GM19467 (cell line): ENCODE data around the gene TWIST2.

Experiments
- ATAC-seq: cut with Tn5 transposase; IDR thresholded peaks from one replicate; pipeline ENCODE4 v1.9.1; 2021; ENCODE audit warnings: mild to moderate bottlenecking, moderate library complexity; ENCODE audit not compliant: unreplicated experiment

The TWIST2 gene

DNA sequence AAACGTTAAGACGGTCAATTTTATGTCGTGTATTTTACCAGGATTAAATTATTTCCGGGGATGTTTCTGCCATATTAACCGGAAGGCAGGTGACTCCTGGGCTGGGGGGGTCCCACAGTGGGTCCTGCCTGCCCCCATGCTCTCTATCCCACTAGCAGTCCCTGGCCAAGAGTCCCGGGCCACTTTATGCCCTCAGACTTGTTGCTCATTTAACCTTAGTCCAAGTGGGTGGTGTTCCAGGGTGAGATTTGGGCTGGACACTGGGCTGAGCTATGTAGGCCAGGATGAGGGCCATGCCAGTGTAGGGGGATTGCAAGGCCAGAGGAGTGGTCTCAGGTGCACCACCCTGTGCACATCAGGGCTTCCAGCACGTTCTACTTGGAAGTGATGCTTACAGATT lies 24.1 kb downstream of the TWIST2 start:
- ATAC-seq: no peak

DNA sequence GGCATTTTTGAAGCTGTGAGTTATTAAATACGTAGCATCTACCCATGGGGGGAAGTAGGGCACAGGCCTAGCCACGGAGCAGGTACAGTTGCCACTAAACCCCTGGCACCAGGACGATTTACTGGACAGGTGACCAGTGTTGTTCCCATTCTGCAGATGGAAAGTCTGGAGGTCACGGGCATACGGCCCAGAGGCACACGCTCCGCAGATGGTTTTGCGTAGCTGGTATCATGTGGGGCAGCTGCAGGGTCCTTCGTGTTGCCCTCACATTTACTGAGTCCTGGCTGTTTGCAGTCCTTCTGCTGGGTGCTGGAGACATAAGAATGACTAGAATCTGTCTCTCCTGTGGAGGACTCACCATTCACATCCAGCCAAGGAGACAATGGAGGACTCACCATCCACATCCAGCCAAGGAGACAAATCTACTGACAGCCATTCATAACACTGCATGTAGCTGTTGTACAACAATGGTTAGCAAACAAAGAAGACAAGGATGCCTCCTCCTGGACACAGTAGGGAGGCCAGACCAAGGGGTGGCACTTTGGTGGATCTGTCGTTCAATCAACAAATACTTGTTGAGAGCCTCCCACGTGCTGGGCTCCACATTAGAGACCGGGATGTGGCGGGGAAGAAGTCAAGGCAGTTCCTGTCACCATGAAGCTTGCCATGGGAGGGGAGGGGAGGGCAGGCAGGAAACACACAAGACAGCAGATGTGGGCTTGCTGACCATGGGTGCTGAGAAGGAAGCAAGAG lies 24.9 kb downstream of the TWIST2 start:
- no peak for ATAC-seq

DNA sequence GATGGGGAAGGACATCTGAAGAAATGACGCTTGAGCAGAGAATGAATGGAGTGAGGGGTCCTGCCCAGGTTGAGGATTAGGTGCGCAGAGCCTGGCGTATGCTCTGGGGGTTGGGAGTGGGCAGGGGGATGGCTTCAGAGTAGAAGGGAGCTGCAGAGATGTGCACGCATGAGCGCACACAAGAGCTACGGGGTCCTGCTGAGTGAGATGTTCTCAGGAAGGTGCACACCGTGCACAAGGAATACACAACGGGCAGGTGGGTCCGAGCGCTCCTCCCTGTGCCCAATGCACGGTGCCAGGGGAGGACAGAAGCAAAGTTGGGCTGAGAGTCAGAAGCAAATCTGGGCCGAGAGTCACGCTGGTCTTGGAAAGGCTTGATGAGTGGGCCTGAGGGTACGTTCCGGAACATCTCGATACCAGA lies 25.5 kb downstream of the TWIST2 start:
- no peak for ATAC-seq

DNA sequence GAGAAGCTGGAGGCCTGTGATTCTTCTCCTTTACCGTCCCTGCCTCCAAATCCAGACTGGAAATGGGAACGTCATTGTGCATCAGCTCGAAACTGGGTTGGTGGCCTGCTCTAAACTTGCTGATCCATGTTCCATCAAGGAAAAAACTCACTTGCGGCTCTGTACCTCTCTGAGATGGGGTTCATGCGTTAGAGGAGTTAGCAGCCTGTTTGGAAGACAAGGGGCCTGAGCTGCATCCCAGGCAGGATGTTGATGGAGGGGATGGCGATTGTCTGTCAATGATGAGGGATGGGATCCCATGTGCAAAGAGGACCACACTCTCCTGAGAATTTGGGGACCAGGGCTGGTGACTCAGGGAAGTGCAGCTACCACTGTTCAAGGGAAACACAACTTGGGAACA lies 26.0 kb downstream of the TWIST2 start:
- ATAC-seq: no peak

DNA sequence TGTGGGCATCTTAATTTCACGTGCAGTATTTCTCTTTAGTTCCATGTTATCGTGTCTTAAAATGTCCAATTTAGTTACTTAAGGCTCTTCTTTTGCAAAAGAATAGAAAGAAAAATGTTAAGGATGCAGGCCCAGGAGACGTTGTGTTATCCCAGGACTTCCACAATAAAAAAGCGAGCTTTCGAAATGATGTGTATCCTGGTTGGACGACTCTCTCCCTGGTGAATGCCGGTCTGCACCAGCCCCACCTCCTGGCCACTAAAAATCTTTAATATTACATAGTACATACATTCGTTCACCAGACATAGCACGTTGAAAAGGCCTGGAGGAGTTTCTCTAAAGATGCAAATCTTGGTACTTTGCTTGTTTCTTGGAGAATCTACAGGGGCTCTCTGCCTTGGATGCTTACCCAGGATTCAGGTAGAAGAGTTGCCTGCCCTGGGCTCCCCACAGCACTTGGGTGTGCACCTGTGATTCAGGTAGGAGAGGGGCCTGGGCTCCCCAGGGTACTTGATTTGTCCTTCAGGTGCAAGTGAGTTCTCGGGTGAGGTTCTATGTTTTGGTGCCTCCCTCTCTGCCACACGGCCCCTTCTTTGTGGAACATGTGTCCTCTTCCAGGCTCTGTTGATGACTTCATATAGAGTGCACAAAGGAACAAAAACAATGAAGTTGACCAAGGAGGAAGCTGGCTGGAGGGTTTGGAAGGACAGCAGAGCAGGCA lies 26.6 kb downstream of the TWIST2 start:
- no peak for ATAC-seq

DNA sequence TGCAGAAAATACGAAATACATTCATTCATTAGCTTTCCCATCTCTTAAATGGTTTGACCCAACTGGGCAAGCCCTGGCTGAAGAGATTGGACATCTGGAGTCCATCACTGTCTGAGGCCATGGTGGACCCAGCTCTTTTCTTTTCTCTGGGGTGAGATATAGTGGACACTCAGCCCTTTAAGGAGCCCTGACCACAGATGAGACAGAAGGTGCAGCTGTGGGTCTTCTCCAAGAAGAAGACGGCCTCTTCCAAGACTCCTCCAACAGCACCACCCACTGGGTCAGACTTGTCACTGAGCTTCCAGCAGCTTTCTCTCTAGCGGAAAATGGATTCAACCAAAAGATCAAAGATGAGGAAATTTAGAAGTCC lies 27.2 kb downstream of the TWIST2 start:
- ATAC-seq: no peak

DNA sequence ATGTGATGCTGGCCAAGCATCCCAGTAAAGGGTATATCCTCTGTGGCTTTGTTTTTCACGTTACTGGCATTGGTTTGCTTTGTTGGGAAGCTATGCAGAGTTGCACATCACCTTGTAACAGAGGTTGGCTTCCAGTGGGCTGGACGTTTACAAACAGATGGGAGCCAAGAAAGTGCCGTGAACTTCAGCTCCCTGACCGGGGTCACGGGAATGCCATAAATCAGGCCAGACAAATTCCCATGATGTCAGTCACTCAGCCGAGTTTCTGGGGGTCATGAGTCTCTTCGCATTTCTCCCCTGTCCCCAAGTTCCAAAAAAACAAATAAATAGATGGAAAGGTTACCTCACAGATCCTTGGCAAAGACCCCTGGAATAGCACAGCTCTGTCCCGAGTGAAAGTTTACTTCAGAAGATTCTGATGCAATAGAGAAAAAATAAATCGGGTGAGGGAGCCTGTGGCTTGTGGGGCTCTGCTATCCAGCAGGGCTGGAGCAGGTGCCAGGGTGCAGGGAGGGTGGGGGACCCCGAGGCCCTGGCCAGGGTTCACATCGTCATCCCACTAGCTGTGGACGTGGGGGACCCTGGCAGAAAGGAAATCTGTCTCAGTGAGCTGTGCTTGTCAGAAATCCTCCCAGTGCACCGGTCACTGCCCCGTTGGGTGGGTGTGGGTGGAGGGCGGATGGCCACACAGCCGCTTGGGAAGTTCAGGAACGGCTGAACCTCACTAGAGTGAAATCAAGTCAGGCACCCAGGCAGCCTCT lies 27.8 kb downstream of the TWIST2 start:
- ATAC-seq: no peak

DNA sequence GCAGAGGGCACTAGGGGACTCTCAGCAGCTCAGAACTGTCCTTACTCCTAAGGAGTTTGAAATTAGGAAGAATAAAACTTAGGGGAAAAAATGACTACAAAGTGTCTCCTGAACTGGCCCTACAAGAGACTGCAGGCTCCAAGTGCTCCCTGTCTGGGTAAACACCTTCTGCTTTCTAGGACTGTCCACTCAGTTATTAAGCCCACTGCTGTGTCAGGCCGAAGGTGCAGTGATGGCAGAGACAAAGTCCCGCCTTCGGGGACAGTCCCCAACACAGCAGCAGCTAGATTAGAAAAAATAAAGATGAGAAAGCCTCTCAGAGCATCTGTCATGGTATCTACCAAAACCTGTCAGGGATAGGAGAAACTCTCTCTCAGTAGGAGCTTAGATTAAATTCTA lies 28.3 kb downstream of the TWIST2 start:
- ATAC-seq: no peak

DNA sequence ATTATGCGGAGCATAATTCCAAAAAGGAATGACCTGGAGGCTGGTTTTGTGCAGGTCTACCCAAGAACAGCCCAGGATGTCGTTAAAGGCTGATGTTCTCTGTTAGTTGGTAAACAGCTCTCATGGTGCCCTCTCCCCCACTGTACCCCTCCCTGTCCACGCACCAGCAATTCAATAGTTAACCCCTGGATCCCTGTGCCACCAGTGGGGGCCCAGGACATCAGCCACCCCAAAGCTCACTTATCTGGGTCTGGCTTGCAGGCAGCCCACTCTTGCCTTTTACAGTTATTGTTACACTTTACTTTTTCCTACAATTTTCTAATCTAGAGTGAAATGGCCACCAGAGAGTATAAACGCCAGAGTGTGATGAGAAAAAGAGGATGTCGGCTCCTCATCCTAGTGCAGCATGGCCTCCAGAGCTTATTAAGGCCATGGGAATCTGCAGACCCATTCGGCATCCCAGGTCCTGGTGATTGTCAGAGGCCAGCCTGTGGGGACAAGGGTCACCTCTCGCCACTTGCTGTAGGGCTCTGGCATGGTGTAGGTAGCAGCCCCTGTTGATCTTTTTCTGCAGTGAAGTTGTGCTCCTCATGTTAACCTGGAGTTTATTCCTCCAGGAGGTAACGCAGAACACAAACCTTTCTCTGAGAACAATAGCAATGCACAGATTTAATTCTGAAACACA lies 30.3 kb downstream of the TWIST2 start:
- ATAC-seq: no peak

DNA sequence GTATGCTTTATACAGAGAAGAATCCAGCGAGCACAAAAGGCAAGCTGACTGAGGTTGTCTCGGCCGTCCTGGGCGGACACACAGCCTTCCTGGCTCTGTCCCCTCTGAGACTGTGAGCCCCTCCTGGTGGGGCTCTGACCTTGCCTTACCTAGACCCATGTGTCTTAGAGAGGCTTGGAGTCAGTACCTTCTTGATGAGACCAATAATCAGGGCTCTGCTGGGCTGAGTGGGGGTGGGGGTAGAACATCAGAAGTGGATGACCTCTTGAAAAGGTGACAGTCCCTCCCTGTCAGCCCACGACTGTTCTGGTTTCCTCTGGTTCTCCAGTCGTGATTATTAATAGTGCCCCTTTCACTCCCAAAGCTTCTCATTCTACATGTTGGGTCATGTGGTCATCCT lies 31.2 kb downstream of the TWIST2 start:
- ATAC-seq: no peak

DNA sequence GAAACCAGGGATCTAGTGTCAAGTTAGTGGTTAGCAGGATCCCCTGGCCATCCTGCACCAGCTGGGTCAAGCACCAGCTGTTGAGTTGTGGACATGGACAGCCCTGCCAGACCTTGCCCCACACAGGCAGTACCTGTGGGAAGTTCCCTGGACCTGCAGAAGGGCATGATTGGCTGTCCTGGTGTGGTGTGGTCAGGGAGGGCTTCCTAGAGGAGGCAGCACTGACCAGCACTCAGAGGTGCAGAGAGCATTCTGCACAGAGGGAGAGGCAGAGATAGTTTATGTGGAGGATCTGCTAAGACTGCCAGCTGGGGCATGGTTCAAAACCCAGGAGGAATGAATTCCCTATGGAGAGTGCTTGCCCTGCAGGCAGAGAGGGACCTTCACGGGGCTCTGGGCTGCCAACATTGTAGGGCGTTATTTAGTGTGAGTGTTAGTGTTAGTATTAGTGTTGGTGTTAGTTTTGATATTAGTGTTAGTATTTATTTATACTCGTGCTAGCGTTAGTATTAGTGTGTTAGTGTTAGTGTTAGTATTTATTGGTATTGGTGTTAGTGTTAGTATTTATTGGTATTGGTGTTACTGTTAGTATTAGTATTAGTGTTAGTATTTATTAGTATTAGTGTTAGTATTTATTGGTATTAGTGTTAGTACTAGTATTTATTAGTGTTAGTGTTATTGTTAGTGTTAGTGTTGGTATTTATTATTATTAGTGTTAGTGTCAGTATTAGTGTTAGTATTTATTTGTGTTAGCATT lies 31.9 kb downstream of the TWIST2 start:
- no peak for ATAC-seq

DNA sequence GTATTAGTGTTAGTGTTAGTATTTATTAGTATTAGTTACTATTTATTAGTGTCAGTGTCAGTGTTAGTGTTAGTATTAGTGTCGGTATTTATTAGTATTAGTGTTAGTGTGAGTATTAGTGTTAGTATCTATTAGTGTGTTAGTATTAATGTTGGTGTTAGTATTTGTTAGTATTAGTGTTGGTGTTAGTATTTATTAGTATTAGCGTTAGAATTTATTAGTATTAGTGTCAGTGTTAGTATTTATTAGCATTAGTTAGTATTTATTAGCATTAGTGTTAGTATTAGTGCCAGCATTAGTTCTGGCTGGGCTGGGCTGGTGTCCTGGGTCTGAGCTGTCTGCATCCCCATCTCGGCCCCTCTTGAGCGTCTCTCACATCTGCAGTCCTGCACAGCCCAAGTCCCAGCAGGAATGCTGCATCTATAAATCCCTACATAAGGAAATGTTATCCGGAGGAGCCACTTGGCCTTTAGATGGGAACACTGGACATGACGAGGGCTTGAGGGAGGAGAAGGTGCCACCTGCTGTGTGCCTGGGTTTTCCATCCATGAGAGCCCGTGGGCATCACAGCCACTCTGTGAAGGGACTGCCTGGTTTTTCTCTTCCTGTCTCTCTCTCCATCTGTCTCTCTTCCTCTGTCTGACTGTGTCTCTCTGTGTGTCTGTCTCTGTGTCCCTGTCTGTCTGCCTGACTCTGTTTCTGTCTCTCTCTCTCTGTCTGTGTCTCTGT lies 33.6 kb downstream of the TWIST2 start:
- ATAC-seq: no peak

DNA sequence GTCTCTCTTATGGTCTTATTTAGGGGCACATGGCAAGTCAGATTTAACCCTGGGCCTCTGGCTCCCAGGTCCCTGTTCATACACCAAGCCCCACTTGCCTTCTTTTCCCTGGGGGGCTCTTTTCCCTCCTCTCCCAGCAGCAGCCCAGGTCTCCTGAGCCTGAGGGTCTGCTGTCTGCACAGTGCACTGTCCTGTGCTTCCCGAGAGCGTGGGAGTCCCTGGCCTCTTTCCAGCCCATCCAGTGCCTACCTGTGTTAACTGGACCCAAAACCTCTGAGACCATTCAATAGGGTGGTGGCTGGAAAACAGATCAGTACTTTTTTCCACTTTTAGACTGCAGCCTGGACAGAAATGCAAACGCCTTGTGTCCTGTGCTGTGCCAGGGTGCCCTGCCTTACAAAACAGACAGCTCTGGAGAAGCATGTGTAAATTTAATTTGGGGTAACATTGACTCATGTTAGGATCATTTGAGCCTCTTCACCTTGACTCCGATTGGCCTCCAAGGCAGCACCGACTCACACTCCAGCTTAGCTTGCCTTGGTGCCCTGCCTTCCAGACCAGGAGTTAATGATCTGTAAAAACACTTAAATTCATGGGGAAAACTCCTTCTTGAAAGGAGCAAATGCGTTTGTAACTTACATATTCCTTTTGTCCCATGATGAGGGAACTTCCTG lies 34.3 kb downstream of the TWIST2 start:
- no peak for ATAC-seq

DNA sequence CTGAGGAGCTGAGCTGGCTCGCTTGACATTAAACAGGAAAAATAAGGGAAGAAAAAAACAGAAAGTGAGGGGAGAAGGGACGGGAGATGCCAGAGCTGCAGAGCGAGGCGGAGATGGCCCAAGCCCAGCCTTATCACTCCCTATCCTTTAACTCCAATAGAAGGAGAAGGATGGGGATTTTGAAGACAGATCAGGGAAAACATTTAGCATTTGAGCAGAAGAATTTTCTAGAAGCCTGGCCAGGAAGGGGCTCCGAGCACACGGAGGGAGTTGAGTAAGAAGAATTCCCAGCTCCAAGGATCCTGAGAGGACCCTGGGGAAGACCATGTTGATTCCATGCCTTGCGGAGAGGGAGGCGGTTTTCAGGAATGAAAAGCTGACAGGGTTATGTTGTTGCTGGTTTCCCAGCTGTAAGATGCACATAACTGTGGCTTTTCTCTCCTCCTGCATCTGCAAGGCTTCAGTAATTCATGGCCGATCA lies 35.6 kb downstream of the TWIST2 start:
- ATAC-seq: no peak

DNA sequence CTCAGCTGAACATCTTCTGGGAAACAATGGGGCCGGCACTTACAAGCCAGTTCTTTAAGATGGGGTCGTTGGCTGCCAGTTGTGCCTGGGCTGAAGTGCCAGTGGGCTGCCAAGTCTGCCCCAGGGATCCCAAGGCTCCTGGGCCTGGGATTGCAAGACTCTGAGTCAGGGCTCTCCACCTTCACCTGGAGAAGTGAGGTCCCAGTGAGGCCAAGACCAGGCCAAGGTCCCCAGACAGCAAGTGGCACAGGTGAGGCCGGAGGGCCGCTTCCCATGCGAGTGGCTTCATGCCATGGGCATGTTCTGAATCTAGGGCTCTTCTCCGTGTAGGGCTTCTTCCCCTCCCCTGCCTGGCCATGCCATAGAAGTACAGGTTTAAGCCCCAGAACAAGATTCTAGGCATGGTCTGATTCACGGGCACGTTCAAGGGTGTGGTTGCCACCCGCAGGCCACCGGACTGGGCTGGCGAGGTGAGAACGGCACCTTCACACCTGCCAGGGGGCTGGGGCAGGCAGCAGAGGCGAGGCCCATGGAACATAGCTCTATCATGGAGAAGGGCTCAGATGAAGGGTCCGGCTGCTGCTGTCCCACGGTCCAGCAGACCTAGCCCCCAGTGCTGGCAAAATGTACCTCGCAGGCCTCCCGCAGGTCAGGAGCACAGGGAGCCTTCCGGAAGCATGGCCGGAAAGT lies 36.4 kb downstream of the TWIST2 start:
- no peak for ATAC-seq

DNA sequence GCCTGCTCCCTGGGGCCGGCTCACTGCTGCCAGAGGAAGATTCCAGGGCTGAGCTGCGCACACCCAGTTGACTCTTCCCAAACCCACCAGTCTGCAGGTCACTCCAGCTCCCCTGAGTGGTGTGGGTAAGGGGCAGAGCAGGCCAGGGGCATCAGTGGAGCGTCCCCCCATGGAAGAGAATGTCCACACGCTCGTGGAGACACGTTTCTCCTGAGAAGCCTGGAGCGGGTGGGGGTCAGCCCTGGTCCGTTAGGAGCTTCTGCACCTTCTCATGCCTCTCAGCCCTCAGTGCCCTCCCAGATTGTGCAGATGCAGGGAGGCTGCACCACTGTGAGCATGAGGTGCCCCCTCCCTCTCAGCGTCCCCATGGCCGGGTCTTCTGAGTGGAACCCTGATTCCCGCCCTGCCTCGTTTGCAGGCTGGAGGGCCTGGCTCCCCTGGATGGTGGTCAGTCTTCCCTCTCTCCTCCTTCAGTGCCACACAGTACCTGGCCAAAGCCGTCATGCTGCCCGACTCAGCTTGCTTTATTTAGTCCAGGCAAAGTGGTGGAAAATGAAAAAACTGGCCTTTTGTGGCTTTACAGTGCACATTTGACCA lies 37.0 kb downstream of the TWIST2 start:
- no peak for ATAC-seq

DNA sequence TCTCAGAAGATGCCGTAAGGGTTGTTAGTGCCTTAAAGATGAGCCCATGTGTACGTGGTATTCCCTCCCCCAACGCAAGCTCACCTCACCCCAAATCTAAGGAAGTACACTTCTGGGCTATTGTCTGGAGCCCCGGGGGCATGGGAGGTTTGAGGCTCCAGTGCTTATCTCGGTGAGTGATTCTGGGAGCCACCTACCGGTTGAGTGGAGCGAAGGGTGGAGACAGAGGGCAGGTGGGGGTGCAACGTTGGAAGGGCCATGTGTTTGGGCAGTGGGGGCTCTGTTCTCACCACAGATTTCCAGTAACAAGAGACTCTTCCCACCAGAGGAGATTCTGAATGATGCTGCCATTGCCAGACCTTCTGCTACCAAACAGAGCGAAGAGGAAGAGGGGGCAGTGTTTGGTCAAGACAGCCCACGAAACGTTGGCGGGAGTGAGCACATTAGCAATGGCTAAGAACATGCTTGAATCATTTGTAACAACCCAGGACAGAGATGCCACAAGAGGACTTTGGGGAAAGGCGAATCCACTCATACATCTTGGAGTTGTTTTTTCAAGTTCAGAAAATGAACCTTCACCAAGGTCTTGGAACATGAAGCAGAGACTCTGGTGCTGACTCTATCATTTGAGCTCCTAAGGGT lies 38.7 kb downstream of the TWIST2 start:
- no peak for ATAC-seq

DNA sequence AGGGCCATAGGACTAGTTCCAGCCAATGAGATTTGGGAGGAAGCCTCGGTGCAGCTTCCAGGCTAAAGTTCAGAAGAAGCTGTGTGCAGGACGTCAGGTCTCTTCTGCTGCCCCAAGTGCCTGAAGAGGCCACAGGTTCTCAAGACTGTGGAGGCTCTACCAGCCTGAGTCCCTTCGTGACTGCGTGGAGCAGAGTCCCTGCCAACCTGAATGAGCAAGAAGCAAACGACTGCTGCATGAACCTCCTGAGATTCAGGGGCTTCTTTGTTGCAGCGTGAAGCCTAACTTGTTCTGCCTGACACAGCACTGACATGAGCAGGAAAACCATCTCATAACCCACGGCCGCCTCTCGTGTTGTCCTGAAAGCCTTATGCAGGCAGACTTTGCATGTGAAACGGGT lies 39.7 kb downstream of the TWIST2 start:
- no peak for ATAC-seq
